Measurements from ENCODE around the gene GAL3ST2.

GRCh38 chr2:241777170-241777685 lies 606 bp downstream of the GAL3ST2 start:
- TF ChIP-seq, protein P1, sequence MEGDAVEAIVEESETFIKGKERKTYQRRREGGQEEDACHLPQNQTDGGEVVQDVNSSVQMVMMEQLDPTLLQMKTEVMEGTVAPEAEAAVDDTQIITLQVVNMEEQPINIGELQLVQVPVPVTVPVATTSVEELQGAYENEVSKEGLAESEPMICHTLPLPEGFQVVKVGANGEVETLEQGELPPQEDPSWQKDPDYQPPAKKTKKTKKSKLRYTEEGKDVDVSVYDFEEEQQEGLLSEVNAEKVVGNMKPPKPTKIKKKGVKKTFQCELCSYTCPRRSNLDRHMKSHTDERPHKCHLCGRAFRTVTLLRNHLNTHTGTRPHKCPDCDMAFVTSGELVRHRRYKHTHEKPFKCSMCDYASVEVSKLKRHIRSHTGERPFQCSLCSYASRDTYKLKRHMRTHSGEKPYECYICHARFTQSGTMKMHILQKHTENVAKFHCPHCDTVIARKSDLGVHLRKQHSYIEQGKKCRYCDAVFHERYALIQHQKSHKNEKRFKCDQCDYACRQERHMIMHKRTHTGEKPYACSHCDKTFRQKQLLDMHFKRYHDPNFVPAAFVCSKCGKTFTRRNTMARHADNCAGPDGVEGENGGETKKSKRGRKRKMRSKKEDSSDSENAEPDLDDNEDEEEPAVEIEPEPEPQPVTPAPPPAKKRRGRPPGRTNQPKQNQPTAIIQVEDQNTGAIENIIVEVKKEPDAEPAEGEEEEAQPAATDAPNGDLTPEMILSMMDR (IDR thresholded peaks at IDR 0.05), result no peak
- no peak for TF ChIP-seq EP300 (IDR thresholded peaks at IDR 0.05; ENCODE audit: low read depth)
